Eye (tissue), 1 donor: ENCODE measurements around the gene MPHOSPH10.
"Not testable (repeated sequence)": the region's sequence is repeated elsewhere in the genome, so short reads cannot be mapped to it uniquely, and the experiment has no call there.

Experiments used
- DNase-seq: peaks from one replicate; pipeline ENCODE4 v3.0.0-alpha.2; 2015

Gene MPHOSPH10

DNA sequence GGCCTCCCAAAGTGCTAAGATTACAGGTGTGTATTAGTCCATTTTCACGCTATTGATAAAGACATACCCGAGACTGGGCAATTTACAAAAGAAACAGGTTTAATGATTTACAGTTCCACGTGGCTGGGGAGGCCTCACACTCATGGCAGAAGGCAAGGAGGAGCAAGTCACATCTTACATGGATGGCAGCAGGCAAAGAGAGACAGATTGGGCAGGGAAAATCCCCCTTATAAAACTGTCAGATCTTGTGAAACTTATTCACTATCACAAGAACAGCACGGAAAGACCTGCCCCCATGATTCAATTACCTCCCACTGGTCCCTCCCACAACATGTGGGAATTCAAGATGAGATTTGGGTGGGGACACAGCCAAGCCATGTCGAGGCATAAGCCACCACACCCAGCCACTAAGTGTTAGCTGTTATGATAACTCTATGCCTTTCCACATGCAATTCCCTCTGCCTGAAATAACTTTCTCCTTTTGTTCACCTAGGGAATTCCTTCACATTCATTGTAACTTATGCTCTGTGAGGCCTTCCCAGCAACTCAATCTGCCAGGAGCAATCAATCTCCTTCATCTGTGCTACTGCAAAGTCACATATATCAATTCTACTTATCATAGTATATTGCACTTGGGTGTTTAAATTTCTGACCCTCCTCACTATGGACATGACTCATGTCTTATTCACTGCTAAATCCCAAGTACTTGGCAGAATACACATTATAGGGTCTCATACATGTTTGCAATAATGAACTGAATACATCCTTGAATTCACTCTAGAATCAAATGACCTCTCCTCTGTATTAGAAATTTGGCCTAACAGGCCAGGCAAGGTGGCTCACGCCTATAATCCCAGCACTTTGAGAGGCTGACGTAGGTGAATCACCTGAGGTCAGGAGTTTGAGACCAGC is 7.8 kb upstream of the MPHOSPH10 start:
- DNase-seq = no peak

- no peak for DNase-seq
Observed at GRCh38 chr2:71125506-71126294, 4.7 kb upstream of the MPHOSPH10 start.

DNA sequence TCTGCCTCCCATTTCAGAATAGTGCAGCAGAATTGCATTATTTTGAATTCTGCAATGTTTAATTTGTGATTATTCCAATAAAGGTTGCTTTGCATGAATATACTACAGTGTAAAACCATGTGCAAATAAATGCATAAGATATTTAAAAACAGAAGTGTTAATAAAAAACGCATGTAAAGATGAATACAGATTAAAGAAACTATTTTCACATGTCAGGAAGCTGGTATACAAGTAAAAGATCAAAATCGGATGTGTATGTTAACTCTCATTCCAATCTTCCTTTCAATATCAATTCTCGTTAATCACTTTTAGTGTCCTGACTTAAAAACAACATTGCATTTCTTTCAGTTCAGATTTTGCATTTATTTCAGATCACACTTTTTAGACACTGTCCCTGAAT is 3.5 kb upstream of the MPHOSPH10 start:
- no peak for DNase-seq

DNA sequence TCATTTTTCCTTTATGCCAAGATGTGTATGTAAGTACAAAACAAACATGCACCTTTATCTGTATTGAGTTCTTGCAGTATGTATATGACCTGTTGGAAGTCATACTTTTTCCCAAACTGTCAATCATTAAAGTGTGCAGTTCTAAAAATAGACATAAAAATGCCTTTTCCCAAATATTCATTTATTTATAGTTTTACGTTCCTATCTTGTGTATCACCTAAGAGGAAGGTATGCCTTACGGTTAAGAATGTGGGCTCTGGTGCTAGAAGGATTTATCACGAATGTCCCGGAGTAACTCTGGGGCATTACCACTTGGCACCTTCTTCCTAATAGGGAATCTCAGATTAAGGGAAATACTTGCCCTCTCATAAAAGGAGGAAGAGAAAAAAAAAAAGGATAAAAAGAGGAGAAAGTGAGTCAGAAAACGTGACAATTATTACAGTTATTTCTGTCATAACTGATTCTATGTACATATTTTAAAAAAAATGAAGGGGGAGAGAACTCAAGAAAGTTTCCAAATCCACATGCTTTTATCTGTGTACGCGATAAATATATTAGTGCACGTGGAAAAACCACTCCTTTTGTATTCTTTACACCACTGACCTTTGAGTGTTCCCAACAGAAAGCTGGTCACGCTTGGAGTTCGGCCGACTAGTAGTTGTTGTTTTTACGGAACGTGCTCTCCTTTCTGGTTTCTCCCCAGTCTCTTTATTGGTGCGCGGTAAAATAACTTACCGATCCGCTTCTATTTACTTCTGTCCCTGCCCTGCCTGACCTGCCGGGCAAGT is 1.1 kb upstream of the MPHOSPH10 start:
- DNase-seq = no peak

GRCh38 chr2:71129902-71130151 is 607 bp upstream of the MPHOSPH10 start:
- DNase-seq = no peak

DNA sequence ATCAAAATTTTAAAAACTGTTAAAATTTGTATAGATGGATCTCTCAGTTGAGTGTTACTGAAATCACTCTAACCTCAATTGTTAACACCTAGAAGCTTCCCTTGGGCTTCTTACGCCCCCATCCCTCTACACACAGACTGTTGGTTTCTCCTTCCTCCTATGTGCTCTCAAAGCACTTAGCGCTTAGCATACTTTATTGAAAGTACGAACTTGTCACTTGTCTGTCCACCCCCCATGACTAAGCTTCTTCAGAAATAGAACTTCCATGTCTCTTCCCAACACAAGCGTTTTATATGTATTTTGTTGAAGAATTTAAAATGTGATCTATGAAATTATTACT is 441 bp downstream of the MPHOSPH10 start:
- DNase-seq = no peak

DNA sequence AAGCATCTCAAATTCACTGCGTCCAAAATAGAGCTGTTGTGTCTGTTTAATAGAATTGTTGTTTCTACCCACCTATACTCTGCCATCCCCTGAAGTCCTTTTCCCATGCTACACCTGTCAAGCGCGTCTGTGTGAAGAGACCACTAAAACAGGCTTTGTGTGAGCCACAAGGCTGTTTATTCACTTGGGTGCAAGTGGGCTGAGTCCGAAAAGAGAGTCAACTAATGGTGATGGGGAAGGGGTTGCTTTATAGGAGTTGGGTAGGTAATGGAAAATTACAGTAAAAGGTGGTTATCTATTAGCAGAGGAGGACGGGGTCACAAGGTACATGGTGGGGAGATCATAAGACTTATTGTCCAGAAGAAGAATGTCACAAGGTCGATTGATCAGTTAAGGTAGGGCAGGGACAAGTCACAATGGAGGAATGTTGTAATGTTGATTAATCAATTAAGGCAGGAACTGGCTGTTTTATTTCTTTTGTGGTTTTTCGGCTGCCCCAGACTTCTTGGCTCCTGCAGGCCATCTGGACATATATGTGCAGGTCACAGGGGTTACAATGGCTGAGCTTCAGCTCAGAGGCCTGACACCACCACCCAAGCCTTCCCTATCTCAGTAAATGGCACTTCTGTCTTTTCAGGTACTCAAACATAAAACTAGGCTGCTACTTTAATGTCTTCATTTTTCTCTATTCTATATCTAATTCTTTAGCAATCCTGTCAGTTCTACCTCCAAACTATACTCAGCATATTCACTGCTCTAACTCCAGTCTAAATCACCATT is 1.1 kb downstream of the MPHOSPH10 start:
- not testable (repeated sequence) for DNase-seq

GRCh38 chr2:71133603-71134002 is 3.2 kb downstream of the MPHOSPH10 start:
- no peak for DNase-seq

DNA sequence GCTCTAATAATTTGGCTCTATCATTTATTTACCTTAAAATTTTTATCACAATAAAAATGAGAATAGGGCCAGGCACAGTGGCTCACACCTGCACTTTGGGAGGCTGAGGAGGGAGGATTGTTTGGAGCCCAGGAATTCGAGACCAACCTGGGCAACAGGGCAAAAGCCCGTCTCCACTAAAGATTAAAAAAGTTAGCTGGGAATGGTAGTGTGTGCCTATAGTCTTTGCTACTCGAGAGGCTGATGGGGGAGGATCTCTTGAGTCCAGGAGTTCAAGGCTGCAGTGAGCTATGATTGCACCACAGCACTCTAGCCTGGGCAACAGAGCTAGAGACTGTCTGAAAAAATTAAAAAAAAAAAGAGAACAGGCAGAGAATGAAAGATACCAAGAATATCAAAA is 5.7 kb downstream of the MPHOSPH10 start:
- DNase-seq = no peak

- no peak for DNase-seq
Observed at GRCh38 chr2:71143782-71144181, 13.3 kb downstream of the MPHOSPH10 start.

- DNase-seq = no peak
Observed at GRCh38 chr2:71148506-71149063, 18.2 kb downstream of the MPHOSPH10 start.

GRCh38 chr2:71150082-71150816 is 19.8 kb downstream of the MPHOSPH10 start:
- no peak for DNase-seq

- DNase-seq = no peak
Observed at GRCh38 chr2:71151620-71152019, 21.2 kb downstream of the MPHOSPH10 start.

DNA sequence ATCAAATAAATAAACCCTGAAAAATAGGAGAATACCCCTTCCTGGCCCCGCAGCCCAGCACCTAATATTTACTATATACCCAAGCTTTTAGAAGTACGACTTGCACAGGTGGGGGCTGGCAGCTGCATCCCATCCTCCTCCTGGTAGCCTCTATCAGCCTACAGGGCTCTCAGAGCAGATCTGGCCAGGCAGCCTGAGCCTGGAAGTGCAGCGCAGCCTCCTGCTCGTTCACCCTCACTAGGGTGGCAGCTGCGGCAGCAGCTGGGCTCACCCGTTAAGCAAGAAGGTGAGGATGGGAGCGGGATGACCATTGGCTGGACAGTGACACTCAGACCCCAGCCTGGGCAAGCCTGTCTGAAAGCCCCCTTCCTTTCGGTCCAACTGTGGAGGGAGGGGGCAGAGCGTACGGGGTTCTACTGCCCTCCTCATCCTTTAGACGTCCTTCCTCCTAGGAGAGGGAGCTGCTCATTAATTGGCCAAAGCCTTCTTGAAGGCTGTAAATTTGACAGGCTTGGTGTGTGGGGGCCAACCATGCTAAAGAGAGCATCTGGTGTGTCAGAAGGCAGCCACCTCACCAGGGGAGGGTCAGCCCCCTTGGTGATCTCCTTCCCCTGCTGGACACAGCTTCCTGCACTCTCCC is 23.3 kb downstream of the MPHOSPH10 start:
- DNase-seq = peak; percentile 54

GRCh38 chr2:71154279-71154678 is 23.8 kb downstream of the MPHOSPH10 start:
- no peak for DNase-seq

DNA sequence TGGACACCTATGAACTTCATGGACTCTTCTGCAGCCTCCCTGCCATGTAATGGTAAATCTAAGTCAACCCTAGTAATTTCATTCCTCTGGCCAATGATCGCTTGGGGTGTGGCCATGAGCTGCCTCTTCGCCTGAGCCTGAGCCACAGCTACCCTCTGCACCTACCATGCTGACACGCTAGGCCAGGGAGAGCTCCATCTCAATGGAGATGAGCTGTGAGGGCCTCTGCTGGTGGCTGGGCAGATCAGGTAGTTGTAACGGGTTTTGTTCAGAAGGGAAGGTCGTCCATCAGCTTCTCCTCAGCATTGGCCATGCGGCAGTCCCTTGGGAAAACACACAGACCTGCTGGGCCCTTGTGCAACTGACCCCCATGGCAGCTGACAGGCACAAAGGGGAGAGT is 24.4 kb downstream of the MPHOSPH10 start:
- DNase-seq = peak; percentile 8

DNA sequence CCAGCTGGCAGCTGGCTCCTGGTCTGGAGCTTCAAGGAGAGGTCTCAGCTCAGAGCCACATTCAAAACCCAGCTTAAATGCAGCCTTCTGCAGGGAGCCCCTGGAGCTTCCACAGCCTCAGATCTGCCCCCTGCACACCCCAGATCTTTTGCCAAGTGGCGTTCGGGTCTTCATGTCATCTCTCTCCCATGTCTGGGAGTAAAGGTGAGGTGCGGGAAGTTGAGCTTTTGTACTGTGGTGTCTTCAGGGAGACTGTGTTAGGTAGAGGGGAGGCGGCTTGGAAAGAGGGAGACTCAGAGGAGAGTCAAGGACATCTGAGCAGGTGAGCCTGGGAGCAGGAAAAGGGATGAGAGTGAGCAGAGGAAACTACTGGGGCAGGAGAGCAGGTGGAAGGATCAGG is 25.4 kb downstream of the MPHOSPH10 start:
- DNase-seq = no peak

- DNase-seq = peak; percentile 89
Observed at GRCh38 chr2:71156573-71156972, 26.1 kb downstream of the MPHOSPH10 start.

GRCh38 chr2:71157124-71157793 is 26.8 kb downstream of the MPHOSPH10 start:
- DNase-seq = peak; percentile 92

- DNase-seq = no peak
Observed at GRCh38 chr2:71166812-71167211, 36.4 kb downstream of the MPHOSPH10 start.

DNA sequence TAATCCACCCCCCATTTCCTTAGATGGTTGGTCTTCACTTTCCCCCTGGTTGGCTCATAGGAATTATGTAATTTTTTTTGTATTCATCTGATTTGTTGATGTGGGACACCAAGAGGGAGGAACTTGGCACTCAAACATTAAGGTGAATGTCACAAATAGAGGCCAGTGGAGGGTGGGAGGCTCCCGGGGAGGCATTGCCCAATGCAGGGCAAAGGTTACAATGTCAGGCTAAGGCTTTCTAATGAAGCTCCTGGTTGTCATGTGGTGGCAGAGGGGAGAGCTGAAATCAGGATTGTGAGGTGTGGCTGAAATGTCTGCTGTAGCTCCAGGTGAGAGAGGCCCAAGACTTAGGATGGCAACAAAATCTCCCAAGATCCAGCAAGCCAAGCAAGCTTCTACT is 42.7 kb downstream of the MPHOSPH10 start:
- DNase-seq = no peak
